Measurements from ENCODE around the gene SLC22A4.

The SLC22A4 gene

GRCh38 chr5:132300577-132301343 lies 6.6 kb downstream of the SLC22A4 start:
- DNase-seq = no peak

GRCh38 chr5:132301344-132302271 lies 7.4 kb downstream of the SLC22A4 start:
- DNase-seq = no peak

- DNase-seq = no peak
These were observed 8.2 kb downstream of the SLC22A4 start for GRCh38 chr5:132302413-132302812.

GRCh38 chr5:132303589-132303988 lies 9.4 kb downstream of the SLC22A4 start:
- no peak for DNase-seq

GRCh38 chr5:132305420-132305819 lies 11.2 kb downstream of the SLC22A4 start:
- no peak for DNase-seq

GRCh38 chr5:132308701-132309100 lies 14.5 kb downstream of the SLC22A4 start:
- no peak for DNase-seq

GRCh38 chr5:132309679-132310078 lies 15.5 kb downstream of the SLC22A4 start:
- no peak for DNase-seq

GRCh38 chr5:132310141-132310834 lies 16.1 kb downstream of the SLC22A4 start:
- no peak for DNase-seq

- no peak for DNase-seq
These were observed 19.2 kb downstream of the SLC22A4 start for GRCh38 chr5:132313366-132313765.

- no peak for DNase-seq
These were observed 19.8 kb downstream of the SLC22A4 start for GRCh38 chr5:132313961-132314432.

GRCh38 chr5:132315529-132316067 lies 21.4 kb downstream of the SLC22A4 start:
- no peak for DNase-seq

GRCh38 chr5:132319975-132320374 lies 25.8 kb downstream of the SLC22A4 start:
- no peak for DNase-seq

GRCh38 chr5:132321109-132321721 lies 27.0 kb downstream of the SLC22A4 start:
- DNase-seq = no peak

GRCh38 chr5:132322266-132322665 lies 28.1 kb downstream of the SLC22A4 start:
- no peak for DNase-seq

- DNase-seq = no peak
These were observed 29.0 kb downstream of the SLC22A4 start for GRCh38 chr5:132323202-132323601.

- no peak for DNase-seq
These were observed 31.5 kb downstream of the SLC22A4 start for GRCh38 chr5:132325691-132326090.

- no peak for DNase-seq
These were observed 33.2 kb downstream of the SLC22A4 start for GRCh38 chr5:132327252-132327955.

GRCh38 chr5:132334812-132335211 lies 40.6 kb downstream of the SLC22A4 start:
- no peak for DNase-seq

- DNase-seq = no peak
These were observed 41.2 kb downstream of the SLC22A4 start for GRCh38 chr5:132335402-132335801.

GRCh38 chr5:132339502-132339901 lies 45.3 kb downstream of the SLC22A4 start:
- no peak for DNase-seq

GRCh38 chr5:132342291-132343180 lies 48.3 kb downstream of the SLC22A4 start:
- DNase-seq = no peak

Measured in T1000 (cell line).